ENCODE results near the gene IFIH1.

IFIH1 gene

DNA sequence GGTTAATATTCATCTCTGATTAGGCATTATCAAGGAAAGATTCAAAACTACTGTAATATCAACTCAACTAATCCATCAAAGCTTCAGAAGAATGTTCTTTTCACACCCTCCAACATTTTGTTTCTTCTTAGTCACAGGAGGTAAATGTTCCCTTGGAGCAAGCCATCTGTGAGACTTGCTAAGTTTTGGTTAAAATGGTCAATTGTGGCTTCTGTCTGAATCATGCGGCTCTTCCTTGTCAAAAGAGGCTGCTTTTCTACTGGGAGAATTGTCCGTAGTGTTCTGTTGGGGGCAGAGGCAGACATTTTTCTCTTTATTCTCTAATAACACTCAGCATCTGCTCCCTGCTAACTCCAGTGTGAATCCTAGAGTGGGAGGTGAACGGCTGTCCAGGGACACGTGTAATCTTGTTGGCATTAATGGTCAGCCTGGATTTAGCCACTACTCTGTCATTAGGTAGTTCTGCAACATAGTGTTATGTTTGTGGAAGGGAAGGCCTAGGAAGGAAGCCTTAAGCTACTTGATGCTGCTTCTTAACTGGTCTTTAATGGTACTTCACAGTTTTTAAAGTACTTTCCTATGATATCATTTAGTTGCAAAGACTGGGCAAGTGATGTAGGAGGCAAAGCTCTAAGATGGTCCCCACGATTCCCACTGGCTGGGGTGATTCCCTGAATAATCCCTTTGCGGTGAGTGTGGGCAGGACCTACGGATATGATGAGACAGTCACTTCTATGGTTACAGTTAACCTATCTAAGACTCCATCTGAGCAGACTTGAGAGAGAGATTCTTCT is 52.6 kb downstream of the IFIH1 start:
- H3K4me3 ChIP-seq (ENCODE audit: low read depth, low read length): no peak overlapping the region
- DNase-seq: peak; percentile 19
- H3K9me3 ChIP-seq (ENCODE audit: severe bottlenecking): no peaks in the 10 kb centered on the region
- no peaks in the 10 kb centered on the region for H3K27me3 ChIP-seq (ENCODE audit: insufficient read depth, low read depth, severe bottlenecking)
- no peak overlapping the region for H3K27ac ChIP-seq
- no peaks in the 10 kb centered on the region for H3K36me3 ChIP-seq
- TF ChIP-seq, protein P1, sequence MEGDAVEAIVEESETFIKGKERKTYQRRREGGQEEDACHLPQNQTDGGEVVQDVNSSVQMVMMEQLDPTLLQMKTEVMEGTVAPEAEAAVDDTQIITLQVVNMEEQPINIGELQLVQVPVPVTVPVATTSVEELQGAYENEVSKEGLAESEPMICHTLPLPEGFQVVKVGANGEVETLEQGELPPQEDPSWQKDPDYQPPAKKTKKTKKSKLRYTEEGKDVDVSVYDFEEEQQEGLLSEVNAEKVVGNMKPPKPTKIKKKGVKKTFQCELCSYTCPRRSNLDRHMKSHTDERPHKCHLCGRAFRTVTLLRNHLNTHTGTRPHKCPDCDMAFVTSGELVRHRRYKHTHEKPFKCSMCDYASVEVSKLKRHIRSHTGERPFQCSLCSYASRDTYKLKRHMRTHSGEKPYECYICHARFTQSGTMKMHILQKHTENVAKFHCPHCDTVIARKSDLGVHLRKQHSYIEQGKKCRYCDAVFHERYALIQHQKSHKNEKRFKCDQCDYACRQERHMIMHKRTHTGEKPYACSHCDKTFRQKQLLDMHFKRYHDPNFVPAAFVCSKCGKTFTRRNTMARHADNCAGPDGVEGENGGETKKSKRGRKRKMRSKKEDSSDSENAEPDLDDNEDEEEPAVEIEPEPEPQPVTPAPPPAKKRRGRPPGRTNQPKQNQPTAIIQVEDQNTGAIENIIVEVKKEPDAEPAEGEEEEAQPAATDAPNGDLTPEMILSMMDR (IDR thresholded peaks at IDR 0.05; ENCODE audit: low read depth, low read length): no peak

DNA sequence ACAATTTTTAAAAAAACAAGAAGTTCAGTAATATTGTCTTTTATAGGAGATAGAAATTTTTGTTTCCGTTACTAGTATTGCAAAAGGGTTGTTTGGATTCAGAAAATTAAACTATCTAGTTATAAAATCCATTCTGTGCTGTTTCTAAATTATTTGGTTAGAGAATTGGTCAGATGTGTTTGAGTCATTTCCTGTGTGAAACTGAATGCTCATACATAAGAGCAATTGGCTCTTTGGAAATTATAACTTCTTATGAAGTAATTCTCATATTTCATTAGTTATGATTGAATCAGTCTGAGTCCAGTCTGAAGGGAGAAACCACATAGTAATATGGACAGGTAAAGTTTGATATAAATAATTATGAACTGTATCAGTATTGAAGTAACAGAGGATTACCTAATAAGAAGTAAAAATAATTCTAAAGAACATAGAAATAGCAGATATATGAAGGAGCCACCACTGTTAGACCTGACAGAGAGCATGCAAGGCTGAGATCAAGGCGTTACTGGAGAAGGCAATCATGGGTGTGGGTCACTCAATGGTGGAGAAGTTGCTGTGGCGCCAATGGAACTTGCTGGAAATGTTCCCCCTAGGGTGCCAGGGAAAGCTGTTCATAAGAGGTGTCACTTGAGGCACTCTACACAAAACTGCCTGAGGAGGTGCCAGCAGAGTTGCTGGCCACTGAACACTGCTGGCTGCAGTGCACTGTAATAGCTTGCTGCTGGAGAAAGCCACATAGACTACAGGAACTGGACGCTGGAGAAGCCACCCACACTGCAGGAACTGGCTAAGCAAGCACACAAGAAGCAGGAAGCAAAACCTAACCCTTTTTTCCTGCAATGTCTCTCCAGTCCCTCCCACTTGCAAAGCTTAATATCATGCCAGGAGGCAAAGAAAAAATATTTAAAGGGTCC is 57.2 kb downstream of the IFIH1 start:
- TF ChIP-seq, protein P1 (IDR thresholded peaks at IDR 0.05; ENCODE audit: low read depth, low read length): no peak
- no peak overlapping the region for H3K4me3 ChIP-seq (ENCODE audit: low read depth, low read length)
- H3K27me3 ChIP-seq (ENCODE audit: insufficient read depth, low read depth, severe bottlenecking): no peaks in the 10 kb centered on the region
- no peak for DNase-seq
- H3K9me3 ChIP-seq (ENCODE audit: severe bottlenecking): no peaks in the 10 kb centered on the region
- H3K27ac ChIP-seq: no peak overlapping the region
- H3K36me3 ChIP-seq: no peaks in the 10 kb centered on the region

DNA sequence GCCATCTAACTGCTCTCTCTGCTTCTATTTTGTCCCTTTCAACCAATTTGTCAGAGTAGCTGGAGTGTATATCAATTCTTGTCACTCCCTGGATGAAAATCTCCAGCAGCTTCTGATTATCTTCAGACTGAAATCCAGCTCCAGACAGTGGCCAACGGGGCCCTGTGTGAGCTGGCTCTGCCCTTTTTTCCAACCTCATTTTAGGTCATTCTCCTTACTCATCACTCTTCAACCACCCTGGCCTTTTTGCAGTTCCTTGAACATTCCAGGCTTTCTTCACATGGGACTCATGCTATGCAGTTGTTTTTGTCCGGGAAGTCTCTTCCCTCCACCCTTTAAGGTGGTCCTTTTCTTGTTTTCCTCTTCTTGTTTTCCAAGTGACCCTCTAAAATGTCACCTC is 59.8 kb downstream of the IFIH1 start:
- TF ChIP-seq, protein P1 (IDR thresholded peaks at IDR 0.05; ENCODE audit: low read depth, low read length): no peak
- no peak for DNase-seq
- Histone ChIP-seq H3K4me3 (ENCODE audit: low read depth, low read length) (no peak overlapping the region), H3K9me3 (ENCODE audit: severe bottlenecking) (no peaks in the 10 kb centered on the region), H3K36me3 (no peaks in the 10 kb centered on the region), H3K27ac (no peak overlapping the region), H3K27me3 (ENCODE audit: insufficient read depth, low read depth, severe bottlenecking) (no peaks in the 10 kb centered on the region)

DNA sequence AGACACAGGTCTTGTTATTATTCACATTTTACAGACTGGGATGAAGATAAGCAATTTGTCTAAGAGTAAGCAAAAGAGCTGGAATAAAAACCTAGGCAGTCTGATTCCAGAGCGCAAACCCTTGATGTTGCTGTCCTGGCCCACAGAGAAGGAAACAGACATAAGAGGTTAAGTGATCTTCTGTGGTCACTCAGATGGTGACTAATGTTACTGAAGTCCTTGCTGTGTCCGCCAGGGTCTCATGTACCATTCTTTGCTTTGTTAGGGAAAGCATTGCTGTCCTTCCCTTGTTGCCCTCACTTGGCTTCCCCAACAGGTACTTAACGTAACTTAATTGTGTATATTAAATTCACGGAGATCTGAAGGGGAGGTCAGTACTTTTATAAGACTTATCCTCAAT is 60.3 kb downstream of the IFIH1 start:
- no peak overlapping the region for H3K4me3 ChIP-seq (ENCODE audit: low read depth, low read length)
- H3K36me3 ChIP-seq: no peaks in the 10 kb centered on the region
- no peaks in the 10 kb centered on the region for H3K27me3 ChIP-seq (ENCODE audit: insufficient read depth, low read depth, severe bottlenecking)
- no peaks in the 10 kb centered on the region for H3K9me3 ChIP-seq (ENCODE audit: severe bottlenecking)
- TF ChIP-seq, protein P1 (IDR thresholded peaks at IDR 0.05; ENCODE audit: low read depth, low read length): no peak
- DNase-seq: no peak
- no peak overlapping the region for H3K27ac ChIP-seq

DNA sequence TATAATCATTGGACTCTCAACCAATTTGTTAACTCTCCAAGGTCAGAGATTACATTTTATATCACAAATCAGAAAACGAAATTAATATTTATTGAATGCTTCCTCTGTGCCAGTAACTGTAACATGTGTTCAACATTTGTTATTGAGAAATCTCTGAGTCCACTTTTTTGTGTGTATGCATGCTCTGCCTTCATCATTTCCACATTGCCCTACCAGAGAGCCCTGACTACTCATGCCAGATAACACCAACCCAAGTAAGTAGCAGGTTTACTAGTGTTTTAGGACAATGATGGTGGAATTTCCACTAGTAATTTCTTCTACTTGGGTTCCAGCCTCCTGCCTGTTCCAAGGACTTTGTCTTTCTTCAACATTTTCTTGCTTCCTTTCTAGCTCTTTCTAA is 61.1 kb downstream of the IFIH1 start:
- Histone ChIP-seq H3K9me3 (ENCODE audit: severe bottlenecking) (no peaks in the 10 kb centered on the region), H3K4me3 (ENCODE audit: low read depth, low read length) (no peak overlapping the region), H3K36me3 (no peaks in the 10 kb centered on the region), H3K27me3 (ENCODE audit: insufficient read depth, low read depth, severe bottlenecking) (no peaks in the 10 kb centered on the region), H3K27ac (no peak overlapping the region)
- no peak for DNase-seq
- TF ChIP-seq, protein P1 (IDR thresholded peaks at IDR 0.05; ENCODE audit: low read depth, low read length): no peak

Measured in WERI-Rb-1 (cell line).